Measurements from ENCODE around the gene SIGLEC12.
A peak's percentile ranks its signal among the peaks of the same experiment; 100 is the strongest.

The SIGLEC12 gene

GRCh38 chr19:51501594-51502263 is at the start of gene SIGLEC12:
SIGLEC12 (minus strand) TSS chr19:51501800; CDS start chr19:51501733, 67 bp downstream.
- DNase-seq (ENCODE audit: low spot score): no peak

GRCh38 chr19:51550848-51551672 is 49.5 kb upstream of the SIGLEC12 start:
- DNase-seq (ENCODE audit: low spot score): no peak

- DNase-seq (ENCODE audit: low spot score): peak; percentile 54
These were observed 48.1 kb upstream of the SIGLEC12 start for GRCh38 chr19:51549533-51550324.

- DNase-seq (ENCODE audit: low spot score): no peak
These were observed 47.3 kb upstream of the SIGLEC12 start for GRCh38 chr19:51548891-51549305.

GRCh38 chr19:51548213-51548651 is 46.6 kb upstream of the SIGLEC12 start:
- DNase-seq (ENCODE audit: low spot score): no peak

GRCh38 chr19:51547397-51548212 is 46.0 kb upstream of the SIGLEC12 start:
- DNase-seq (ENCODE audit: low spot score): peak; percentile 85

GRCh38 chr19:51546650-51547396 is 45.2 kb upstream of the SIGLEC12 start:
- DNase-seq (ENCODE audit: low spot score): peak; percentile 93

GRCh38 chr19:51546107-51546649 is 44.6 kb upstream of the SIGLEC12 start:
- DNase-seq (ENCODE audit: low spot score): no peak

GRCh38 chr19:51544038-51544437 is 42.4 kb upstream of the SIGLEC12 start:
- DNase-seq (ENCODE audit: low spot score): no peak

- no peak for DNase-seq (ENCODE audit: low spot score)
These were observed 41.1 kb upstream of the SIGLEC12 start for GRCh38 chr19:51542699-51543098.

GRCh38 chr19:51541458-51542357 is 40.1 kb upstream of the SIGLEC12 start:
- DNase-seq (ENCODE audit: low spot score): peak; percentile 19

GRCh38 chr19:51539821-51540366 is 38.3 kb upstream of the SIGLEC12 start:
- no peak for DNase-seq (ENCODE audit: low spot score)

GRCh38 chr19:51535535-51535934 is 33.9 kb upstream of the SIGLEC12 start:
- no peak for DNase-seq (ENCODE audit: low spot score)

GRCh38 chr19:51531349-51532315 is 30.0 kb upstream of the SIGLEC12 start, which contains the start of gene SIGLEC6:
SIGLEC6 (minus strand) TSS chr19:51531670; CDS start chr19:51531648, 22 bp downstream.
- DNase-seq (ENCODE audit: low spot score): no peak

- DNase-seq (ENCODE audit: low spot score): no peak
These were observed 29.0 kb upstream of the SIGLEC12 start for GRCh38 chr19:51530616-51531015.

- DNase-seq (ENCODE audit: low spot score): no peak
These were observed 27.7 kb upstream of the SIGLEC12 start for GRCh38 chr19:51529301-51529700.

GRCh38 chr19:51525651-51526050 is 24.1 kb upstream of the SIGLEC12 start:
- DNase-seq (ENCODE audit: low spot score): no peak
